Ishikawa (cell line): ENCODE results near the gene NSMF.

Experiments used
- CEBPB ChIP-seq: IDR thresholded peaks from 2 replicates; pipeline ENCODE4 v1.6.1; 2012
- CREB1 ChIP-seq: IDR thresholded peaks from 2 replicates; pipeline ENCODE4 v1.6.1; 2012; ENCODE audit warnings: low read depth
- EGR1 ChIP-seq: IDR thresholded peaks from 2 replicates; pipeline ENCODE4 v1.6.1; 2012
- EP300 ChIP-seq: IDR thresholded peaks from 2 replicates; pipeline ENCODE4 v1.6.1; 2012; ENCODE audit warnings: borderline replicate concordance
- FOXM1 ChIP-seq: IDR thresholded peaks from 2 replicates; pipeline ENCODE4 v1.6.1; 2012; ENCODE audit warnings: low read depth, borderline replicate concordance
- NFIC ChIP-seq: IDR thresholded peaks from 2 replicates; pipeline ENCODE4 v1.6.1; 2012
- RAD21 ChIP-seq: IDR thresholded peaks from 2 replicates; pipeline ENCODE4 v1.6.1; 2012; ENCODE audit warnings: low read depth
- TAF1 ChIP-seq: IDR thresholded peaks from 2 replicates; pipeline ENCODE4 v1.6.1; 2012; ENCODE audit warnings: low read depth, mild to moderate bottlenecking
- TCF12 ChIP-seq: IDR thresholded peaks from 2 replicates; pipeline ENCODE4 v1.6.1; 2012; ENCODE audit warnings: low read depth
- TEAD4 ChIP-seq: IDR thresholded peaks from 2 replicates; pipeline ENCODE4 v1.6.1; 2012
- YY1 ChIP-seq: IDR thresholded peaks from 2 replicates; pipeline ENCODE4 v1.6.1; 2012; ENCODE audit warnings: low read depth
- ZBTB7A ChIP-seq: IDR thresholded peaks from 2 replicates; pipeline ENCODE4 v1.6.1; 2012; ENCODE audit warnings: low read depth
- TF ChIP-seq, protein P1 (sequence below): IDR thresholded peaks from 2 replicates; pipeline ENCODE4 v1.6.1; 2012
- TF ChIP-seq, protein P2 (sequence below): IDR thresholded peaks from 2 replicates; pipeline ENCODE4 v1.6.1; 2012
- TF ChIP-seq, protein P3 (sequence below): IDR thresholded peaks from 2 replicates; pipeline ENCODE4 v1.6.1; 2012; ENCODE audit warnings: low read depth, mild to moderate bottlenecking

The NSMF gene

DNA sequence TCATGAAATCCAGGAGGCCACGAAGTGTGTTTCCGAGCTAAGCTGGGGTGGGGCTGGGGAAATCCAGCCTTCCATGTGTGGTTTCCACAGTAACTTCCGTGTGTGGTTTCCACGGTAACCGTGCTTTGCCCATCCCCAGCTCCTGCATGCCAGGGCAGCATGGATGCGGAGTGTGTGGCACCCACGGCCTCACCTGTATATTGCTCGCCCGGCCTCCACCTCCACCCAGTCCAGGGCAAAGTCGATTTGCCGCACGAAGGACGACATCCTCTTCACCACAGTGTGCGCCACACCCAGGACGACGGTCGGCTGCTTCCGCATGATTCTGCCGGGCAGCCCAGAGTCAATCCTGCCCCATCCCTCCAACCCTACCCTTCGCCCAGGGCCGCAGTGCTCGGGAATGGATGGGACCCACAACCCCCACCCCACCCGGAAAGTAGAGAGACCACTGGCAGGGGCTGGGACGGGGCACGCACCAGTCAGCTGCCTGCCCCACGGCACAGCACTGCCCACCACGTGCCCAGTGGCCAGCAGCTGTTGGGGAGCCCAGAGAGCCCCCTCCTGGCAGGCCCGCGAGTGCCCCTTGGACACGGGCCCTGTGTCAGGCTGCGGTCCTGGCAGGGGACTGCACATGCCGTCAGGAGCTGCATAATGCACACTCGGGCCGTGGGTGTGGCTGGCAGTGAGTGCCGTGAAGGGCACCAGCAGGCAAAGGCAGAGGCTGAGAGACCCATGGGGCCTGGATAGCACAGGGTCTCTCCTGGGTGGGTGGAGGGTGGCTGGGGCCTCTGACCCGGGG lies 39.0 kb upstream of the NSMF start:
- no peak for TF ChIP-seq TCF12
- TF ChIP-seq, protein P1, sequence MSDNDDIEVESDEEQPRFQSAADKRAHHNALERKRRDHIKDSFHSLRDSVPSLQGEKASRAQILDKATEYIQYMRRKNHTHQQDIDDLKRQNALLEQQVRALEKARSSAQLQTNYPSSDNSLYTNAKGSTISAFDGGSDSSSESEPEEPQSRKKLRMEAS, result no peak

DNA sequence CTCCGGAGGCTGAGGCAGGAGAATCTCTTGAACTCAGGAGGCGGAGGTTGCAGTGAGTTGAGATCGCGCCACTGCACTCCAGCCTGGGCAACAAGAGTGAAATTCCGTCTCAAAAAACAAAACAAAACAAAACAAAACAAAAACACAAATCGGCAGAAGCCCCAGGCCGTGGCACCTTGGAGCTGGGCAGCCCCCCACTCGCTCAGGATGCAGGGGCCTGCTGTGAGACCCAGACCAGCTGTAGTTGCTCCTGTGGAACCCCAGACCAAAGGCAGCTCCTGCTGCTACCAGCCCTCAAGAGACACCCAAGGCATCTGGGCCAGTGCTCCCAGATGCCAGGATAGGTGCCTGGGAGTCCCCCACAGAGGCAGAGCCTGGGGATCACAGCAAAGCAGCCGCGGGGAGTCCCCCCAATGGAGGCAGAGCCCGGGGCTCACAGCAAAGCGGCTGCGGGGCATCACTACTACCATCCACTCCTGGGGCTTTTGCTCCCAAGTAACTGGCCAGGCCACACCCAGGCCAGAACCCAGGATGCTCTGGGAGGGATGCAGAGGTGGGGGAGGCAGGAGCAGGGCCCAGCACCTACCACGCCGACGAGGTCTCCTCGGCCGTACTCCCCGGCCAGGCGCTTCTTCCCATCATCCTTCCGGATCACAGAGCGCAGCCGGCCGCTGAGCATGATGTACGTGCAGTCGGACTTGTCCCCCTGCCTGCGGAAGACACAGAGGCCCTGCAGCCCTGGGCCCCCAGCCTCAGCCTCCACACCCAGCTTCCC lies 37.7 kb upstream of the NSMF start:
- TF ChIP-seq TAF1 (no peak), FOXM1 (no peak), RAD21 (no peak), CEBPB (no peak), CREB1 (no peak), EP300 (no peak), YY1 (no peak), EGR1 (no peak), NFIC (no peak), ZBTB7A (no peak), TCF12 (no peak), TEAD4 (no peak)
- TF ChIP-seq, protein P1, result no peak
- TF ChIP-seq, protein P2, sequence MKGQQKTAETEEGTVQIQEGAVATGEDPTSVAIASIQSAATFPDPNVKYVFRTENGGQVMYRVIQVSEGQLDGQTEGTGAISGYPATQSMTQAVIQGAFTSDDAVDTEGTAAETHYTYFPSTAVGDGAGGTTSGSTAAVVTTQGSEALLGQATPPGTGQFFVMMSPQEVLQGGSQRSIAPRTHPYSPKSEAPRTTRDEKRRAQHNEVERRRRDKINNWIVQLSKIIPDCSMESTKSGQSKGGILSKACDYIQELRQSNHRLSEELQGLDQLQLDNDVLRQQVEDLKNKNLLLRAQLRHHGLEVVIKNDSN, result no peak
- TF ChIP-seq, protein P3, sequence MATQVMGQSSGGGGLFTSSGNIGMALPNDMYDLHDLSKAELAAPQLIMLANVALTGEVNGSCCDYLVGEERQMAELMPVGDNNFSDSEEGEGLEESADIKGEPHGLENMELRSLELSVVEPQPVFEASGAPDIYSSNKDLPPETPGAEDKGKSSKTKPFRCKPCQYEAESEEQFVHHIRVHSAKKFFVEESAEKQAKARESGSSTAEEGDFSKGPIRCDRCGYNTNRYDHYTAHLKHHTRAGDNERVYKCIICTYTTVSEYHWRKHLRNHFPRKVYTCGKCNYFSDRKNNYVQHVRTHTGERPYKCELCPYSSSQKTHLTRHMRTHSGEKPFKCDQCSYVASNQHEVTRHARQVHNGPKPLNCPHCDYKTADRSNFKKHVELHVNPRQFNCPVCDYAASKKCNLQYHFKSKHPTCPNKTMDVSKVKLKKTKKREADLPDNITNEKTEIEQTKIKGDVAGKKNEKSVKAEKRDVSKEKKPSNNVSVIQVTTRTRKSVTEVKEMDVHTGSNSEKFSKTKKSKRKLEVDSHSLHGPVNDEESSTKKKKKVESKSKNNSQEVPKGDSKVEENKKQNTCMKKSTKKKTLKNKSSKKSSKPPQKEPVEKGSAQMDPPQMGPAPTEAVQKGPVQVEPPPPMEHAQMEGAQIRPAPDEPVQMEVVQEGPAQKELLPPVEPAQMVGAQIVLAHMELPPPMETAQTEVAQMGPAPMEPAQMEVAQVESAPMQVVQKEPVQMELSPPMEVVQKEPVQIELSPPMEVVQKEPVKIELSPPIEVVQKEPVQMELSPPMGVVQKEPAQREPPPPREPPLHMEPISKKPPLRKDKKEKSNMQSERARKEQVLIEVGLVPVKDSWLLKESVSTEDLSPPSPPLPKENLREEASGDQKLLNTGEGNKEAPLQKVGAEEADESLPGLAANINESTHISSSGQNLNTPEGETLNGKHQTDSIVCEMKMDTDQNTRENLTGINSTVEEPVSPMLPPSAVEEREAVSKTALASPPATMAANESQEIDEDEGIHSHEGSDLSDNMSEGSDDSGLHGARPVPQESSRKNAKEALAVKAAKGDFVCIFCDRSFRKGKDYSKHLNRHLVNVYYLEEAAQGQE, result no peak

DNA sequence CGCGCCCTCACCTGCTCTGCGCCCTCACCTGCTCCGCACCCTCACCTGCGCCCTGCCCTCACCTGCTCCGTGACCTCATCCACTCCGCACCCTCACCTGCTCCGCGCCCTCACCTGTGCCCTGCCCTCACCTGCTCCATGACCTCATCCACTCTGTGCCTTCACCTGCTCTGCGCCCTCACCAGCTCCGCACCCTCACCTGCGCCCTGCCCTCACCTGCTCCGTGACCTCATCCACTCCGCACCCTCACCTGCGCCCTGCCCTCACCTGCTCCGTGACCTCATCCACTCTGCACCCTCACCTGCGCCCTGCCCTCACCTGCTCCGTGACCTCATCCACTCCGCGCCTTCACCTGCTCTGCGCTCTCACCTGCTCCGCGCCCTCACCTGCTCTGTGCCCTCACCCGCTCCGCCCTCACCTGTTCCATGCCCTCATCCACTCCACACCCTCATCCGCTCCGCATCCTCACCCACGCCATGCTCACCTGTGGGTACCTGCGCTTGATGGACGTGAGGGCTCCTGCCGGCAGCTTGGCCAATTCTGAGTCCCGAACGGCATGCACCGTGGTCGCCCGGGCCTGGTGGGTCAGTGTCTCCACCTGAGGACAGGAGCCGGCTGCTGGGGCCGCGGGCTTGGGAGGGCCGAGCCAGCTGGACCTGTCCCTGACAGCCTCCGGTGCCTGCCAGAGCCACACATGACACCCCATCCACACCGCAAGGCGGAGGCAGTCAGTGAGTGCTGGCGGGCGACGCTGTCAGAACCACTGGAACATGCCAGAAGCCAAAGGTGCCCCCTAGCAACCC lies 35.6 kb upstream of the NSMF start:
- TF ChIP-seq, protein P2, result no peak
- TF ChIP-seq RAD21, result no peak
- no peak for TF ChIP-seq FOXM1
- no peak for TF ChIP-seq CEBPB
- TF ChIP-seq EP300, result no peak
- TF ChIP-seq, protein P1, result no peak
- no peak for TF ChIP-seq YY1
- TF ChIP-seq TAF1, result no peak
- TF ChIP-seq TEAD4, result no peak

DNA sequence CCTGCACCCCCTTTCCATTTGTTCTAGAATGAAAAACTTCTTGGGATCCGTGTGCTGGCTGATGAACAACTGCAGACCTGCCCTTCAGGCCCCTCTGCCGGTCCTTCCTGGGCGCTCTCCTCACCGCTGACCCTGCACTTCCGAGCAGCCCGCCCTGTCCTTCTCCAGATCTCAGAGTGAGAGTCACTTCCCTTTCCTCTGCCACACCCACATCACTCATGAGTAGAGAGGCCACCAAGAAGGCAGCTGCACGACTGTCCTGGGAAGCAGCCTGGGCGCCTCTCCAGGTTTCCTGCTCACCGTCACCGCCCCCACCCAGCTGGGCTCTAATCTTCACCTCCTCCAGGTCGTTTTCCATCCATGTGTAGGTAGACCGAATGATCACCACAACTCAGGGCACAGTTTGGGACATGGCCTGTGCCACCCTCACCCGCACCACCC lies 35.0 kb upstream of the NSMF start:
- no peak for TF ChIP-seq ZBTB7A
- no peak for TF ChIP-seq TCF12
- no peak for TF ChIP-seq CREB1
- TF ChIP-seq RAD21, result no peak
- no peak for TF ChIP-seq YY1
- no peak for TF ChIP-seq EP300
- TF ChIP-seq TAF1, result no peak
- no peak for TF ChIP-seq EGR1
- no peak for TF ChIP-seq CEBPB

DNA sequence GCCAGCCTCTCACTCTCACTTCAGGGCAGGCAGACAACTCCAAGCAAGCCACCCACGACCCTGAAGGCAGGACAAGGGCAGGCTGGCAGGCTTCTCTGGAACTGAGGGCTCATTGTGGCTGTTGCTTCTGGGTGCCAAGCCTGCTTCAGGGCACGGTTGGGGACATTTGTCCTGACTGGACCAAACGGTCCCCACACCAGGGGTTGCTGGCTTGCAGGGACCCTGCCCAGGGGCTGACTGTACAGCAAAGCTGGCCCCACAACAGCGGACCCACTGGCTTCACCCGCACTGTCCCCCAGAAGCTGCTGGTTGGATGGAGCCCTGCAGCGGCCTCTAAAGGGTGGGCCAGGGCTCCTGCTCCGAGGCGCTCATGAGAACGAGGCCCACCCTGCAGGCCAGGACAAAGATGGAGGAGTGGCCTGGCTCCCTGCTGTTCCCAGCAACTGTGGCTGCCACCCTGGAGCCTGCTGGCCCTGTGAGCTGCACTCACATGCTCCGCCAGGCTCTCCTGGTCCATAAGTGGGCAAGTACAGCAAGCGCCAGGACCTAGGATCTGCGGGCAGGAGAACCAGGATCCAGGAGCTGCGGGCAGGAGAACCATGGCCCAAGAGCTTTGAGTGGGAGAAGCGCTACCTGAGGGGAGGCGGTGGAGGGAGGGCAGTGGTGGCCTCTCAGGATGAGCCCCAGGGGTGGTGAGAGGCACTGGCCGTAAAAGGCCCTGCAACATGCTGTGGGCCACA lies 34.4 kb upstream of the NSMF start:
- no peak for TF ChIP-seq EGR1
- no peak for TF ChIP-seq CREB1
- TF ChIP-seq NFIC, result no peak
- TF ChIP-seq TCF12, result no peak
- TF ChIP-seq FOXM1, result no peak
- no peak for TF ChIP-seq TEAD4
- TF ChIP-seq, protein P2, result no peak
- TF ChIP-seq, protein P3, result no peak
- TF ChIP-seq ZBTB7A, result no peak
